Nephron (organoid): Measurements from ENCODE around the gene SRBD1.

ENCODE experiments used
- H3K27ac Mint-ChIP-seq, 3 experiments: 2 replicates each; pipeline ENCODE4 v1.8.0; 2020; ENCODE audit warnings: mixed read lengths in 3 of 3, mild to moderate bottlenecking in 2 of 3, moderate library complexity in 1 of 3
- H3K27me3 Mint-ChIP-seq: 2 replicates; pipeline ENCODE4 v1.8.0; 2021; ENCODE audit warnings: low read depth, mild to moderate bottlenecking, moderate library complexity, mixed read lengths
- H3K36me3 Mint-ChIP-seq: 2 replicates; pipeline ENCODE4 v1.8.0; 2020; ENCODE audit warnings: low read depth, mixed read lengths
- H3K4me1 Mint-ChIP-seq: 2 replicates; pipeline ENCODE4 v1.8.0; 2020; ENCODE audit warnings: mixed read lengths
- H3K4me3 Mint-ChIP-seq, 3 experiments: 2 replicates each; pipeline ENCODE4 v1.8.0; 2020; ENCODE audit warnings: mild to moderate bottlenecking in 3 of 3, mixed read lengths in 3 of 3, moderate library complexity in 2 of 3
- H3K9me3 Mint-ChIP-seq: 2 replicates; pipeline ENCODE4 v1.8.0; 2020; ENCODE audit warnings: mixed read lengths
- CTCF ChIP-seq, 3 experiments: fragments of 200-600 bp; sonication (generic); IDR thresholded peaks; one replicate each; pipeline ENCODE4 v1.5.0; 2021; ENCODE audit warnings: antibody characterized with exemption in 3 of 3; ENCODE audit not compliant: unreplicated experiment in 3 of 3

The SRBD1 gene

GRCh38 chr2:45640576-45640975 is 29.5 kb upstream of the SRBD1 start:
- no peak overlapping the region for H3K4me3 Mint-ChIP-seq
- H3K27me3 Mint-ChIP-seq, result peaks cover 69% of the 10 kb centered on the region
- H3K9me3 Mint-ChIP-seq, result no peaks in the 10 kb centered on the region
- no peaks in the 10 kb centered on the region for H3K36me3 Mint-ChIP-seq
- no peak overlapping the region for H3K27ac Mint-ChIP-seq
- no peak for TF ChIP-seq CTCF (IDR thresholded peaks at IDR 0.05; ENCODE audit: unreplicated experiment in 3 of 3)
- peaks cover 4% of the 10 kb centered on the region for H3K4me1 Mint-ChIP-seq

GRCh38 chr2:45637440-45637839 is 26.4 kb upstream of the SRBD1 start:
- no peak for TF ChIP-seq CTCF (IDR thresholded peaks at IDR 0.05; ENCODE audit: unreplicated experiment in 3 of 3)
- H3K27ac Mint-ChIP-seq, result no peak overlapping the region
- H3K36me3 Mint-ChIP-seq, result no peaks in the 10 kb centered on the region
- no peak overlapping the region for H3K4me3 Mint-ChIP-seq
- peaks cover 61% of the 10 kb centered on the region for H3K27me3 Mint-ChIP-seq
- no peaks in the 10 kb centered on the region for H3K9me3 Mint-ChIP-seq
- no peaks in the 10 kb centered on the region for H3K4me1 Mint-ChIP-seq

- no peak overlapping the region for H3K27ac Mint-ChIP-seq
- H3K9me3 Mint-ChIP-seq, result no peaks in the 10 kb centered on the region
- peaks cover 47% of the 10 kb centered on the region for H3K27me3 Mint-ChIP-seq
- H3K4me3 Mint-ChIP-seq, result no peak overlapping the region
- no peaks in the 10 kb centered on the region for H3K36me3 Mint-ChIP-seq
- no peak for TF ChIP-seq CTCF (IDR thresholded peaks at IDR 0.05; ENCODE audit: unreplicated experiment in 3 of 3)
- H3K4me1 Mint-ChIP-seq, result no peaks in the 10 kb centered on the region
Measured at GRCh38 chr2:45636008-45636407, 24.9 kb upstream of the SRBD1 start.

GRCh38 chr2:45634223-45634622 is 23.2 kb upstream of the SRBD1 start:
- Mint-ChIP-seq H3K27ac (no peak overlapping the region), H3K36me3 (no peaks in the 10 kb centered on the region), H3K9me3 (no peaks in the 10 kb centered on the region), H3K4me1 (no peaks in the 10 kb centered on the region), H3K27me3 (peaks cover 32% of the 10 kb centered on the region), H3K4me3 (no peak overlapping the region)
- no peak for TF ChIP-seq CTCF (IDR thresholded peaks at IDR 0.05; ENCODE audit: unreplicated experiment in 3 of 3)

GRCh38 chr2:45631955-45632354 is 20.9 kb upstream of the SRBD1 start:
- TF ChIP-seq CTCF (IDR thresholded peaks at IDR 0.05; ENCODE audit: unreplicated experiment in 3 of 3), result no peak
- Mint-ChIP-seq H3K4me1 (no peaks in the 10 kb centered on the region), H3K27ac (no peak overlapping the region), H3K4me3 (no peak overlapping the region), H3K36me3 (no peaks in the 10 kb centered on the region), H3K9me3 (no peaks in the 10 kb centered on the region), H3K27me3 (peaks cover 18% of the 10 kb centered on the region)

GRCh38 chr2:45631319-45631718 is 20.3 kb upstream of the SRBD1 start:
- no peak overlapping the region for H3K27ac Mint-ChIP-seq
- TF ChIP-seq CTCF (IDR thresholded peaks at IDR 0.05; ENCODE audit: unreplicated experiment in 3 of 3), result no peak

More at GRCh38 chr2:45631319-45631718, 20.3 kb upstream of the SRBD1 start:
- no peak overlapping the region for H3K4me3 Mint-ChIP-seq
- peaks cover 18% of the 10 kb centered on the region for H3K27me3 Mint-ChIP-seq
- no peaks in the 10 kb centered on the region for H3K9me3 Mint-ChIP-seq
- H3K4me1 Mint-ChIP-seq, result no peaks in the 10 kb centered on the region
- H3K36me3 Mint-ChIP-seq, result no peaks in the 10 kb centered on the region
